GM15510 (cell line): ENCODE measurements around the gene CACNA1C.

Experiments
- POLR2A ChIP-seq: IDR thresholded peaks from 3 replicates; pipeline ENCODE4 v1.6.1; 2011; ENCODE audit warnings: borderline replicate concordance; ENCODE audit not compliant: insufficient read length; ENCODE audit errors: extremely low read depth

The CACNA1C gene

GRCh38 chr12:2454601-2455177, 401.9 kb downstream of the CACNA1C start:
- no peak for TF ChIP-seq POLR2A

GRCh38 chr12:2455410-2455809, 402.6 kb downstream of the CACNA1C start:
- no peak for TF ChIP-seq POLR2A

GRCh38 chr12:2456122-2456812, 403.5 kb downstream of the CACNA1C start:
- TF ChIP-seq POLR2A: no peak

- TF ChIP-seq POLR2A: no peak
Measured at GRCh38 chr12:2456813-2457186, 404.0 kb downstream of the CACNA1C start.

GRCh38 chr12:2457215-2457932, 404.6 kb downstream of the CACNA1C start:
- TF ChIP-seq POLR2A: no peak

- TF ChIP-seq POLR2A: no peak
Measured at GRCh38 chr12:2457933-2458414, 405.2 kb downstream of the CACNA1C start.

GRCh38 chr12:2460051-2460670, 407.4 kb downstream of the CACNA1C start:
- no peak for TF ChIP-seq POLR2A

GRCh38 chr12:2461046-2461445, 408.3 kb downstream of the CACNA1C start:
- TF ChIP-seq POLR2A: no peak

GRCh38 chr12:2461645-2462044, 408.9 kb downstream of the CACNA1C start:
- no peak for TF ChIP-seq POLR2A

GRCh38 chr12:2462087-2462486, 409.3 kb downstream of the CACNA1C start:
- no peak for TF ChIP-seq POLR2A

- no peak for TF ChIP-seq POLR2A
Measured at GRCh38 chr12:2463719-2464118, 410.9 kb downstream of the CACNA1C start.

GRCh38 chr12:2465681-2466080, 412.9 kb downstream of the CACNA1C start:
- no peak for TF ChIP-seq POLR2A

GRCh38 chr12:2466211-2466610, 413.4 kb downstream of the CACNA1C start:
- no peak for TF ChIP-seq POLR2A

GRCh38 chr12:2467447-2468195, 414.8 kb downstream of the CACNA1C start:
- TF ChIP-seq POLR2A: no peak
